H1 (cell line): Measurements from ENCODE around the gene ARMC9. TPM values are rescaled to one million over a fixed set of nuclear protein-coding genes. Genes with fewer than 3 reads are reported as not detected.

Experiments used
- CTCF ChIA-PET: fragments of 300-600 bp; sonication (Branson Sonifier 250); formaldehyde crosslinking; loops from one replicate; lab custom pipeline; 2021; ENCODE audit not compliant: partially characterized antibody; lab: Charles Lee
- POLR2A ChIA-PET: fragments of 300-600 bp; sonication (Branson Sonifier 250); formaldehyde crosslinking; loops from one replicate; lab custom pipeline; 2021; ENCODE audit warnings: inconsistent platforms; ENCODE audit not compliant: partially characterized antibody; lab: Charles Lee
- DNase-seq, 2 experiments: peaks; one replicate each; pipeline versions ENCODE4 v3.0.0 to v3.0.0-alpha.2; 2010 to 2022; ENCODE audit warnings: low spot score in 2 of 2, low read depth in 1 of 2, mixed read lengths in 1 of 2
- FAIRE-seq: peaks from 2 replicates; lab custom pipeline; 2011; peaks lifted over from hg19 to GRCh38; lab: Jason Lieb, UNC
- H2AFZ ChIP-seq: 2 replicates; pipeline ENCODE4 v1.8.1; 2012; ENCODE audit warnings: low read length, inconsistent platforms
- H2AK5ac ChIP-seq: 2 replicates; pipeline ENCODE4 v1.6.1; 2013; ENCODE audit warnings: low read depth, low read length
- H2BK120ac ChIP-seq: replicated peaks from 2 replicates; pipeline ENCODE3; 2013; ENCODE audit warnings: low read depth, low read length, inconsistent platforms
- H2BK12ac ChIP-seq: 2 replicates; pipeline ENCODE4 v1.6.1; 2013; ENCODE audit warnings: low read depth, low read length
- H2BK15ac ChIP-seq: 2 replicates; pipeline ENCODE4 v1.6.1; 2013; ENCODE audit warnings: low read length
- H2BK20ac ChIP-seq: 2 replicates; pipeline ENCODE4 v1.6.1; 2013; ENCODE audit warnings: low read length
- H2BK5ac ChIP-seq: 2 replicates; pipeline ENCODE4 v1.6.1; 2013; ENCODE audit warnings: low read depth, low read length
- H3K14ac ChIP-seq: 2 replicates; pipeline ENCODE4 v1.6.1; 2013; ENCODE audit warnings: inconsistent platforms; ENCODE audit not compliant: insufficient read length
- H3K18ac ChIP-seq: 2 replicates; pipeline ENCODE4 v1.6.1; 2013; ENCODE audit warnings: low read length; ENCODE audit errors: extremely low read depth
- H3K23ac ChIP-seq: 2 replicates; pipeline ENCODE4 v1.6.1; 2013; ENCODE audit warnings: inconsistent platforms; ENCODE audit not compliant: insufficient read length
- H3K23me2 ChIP-seq: 2 replicates; pipeline ENCODE4 v1.6.1; 2013; ENCODE audit warnings: low read depth, low read length
- H3K27ac ChIP-seq: 2 replicates; pipeline ENCODE4 v1.6.1; 2011; ENCODE audit warnings: low read depth, low read length, inconsistent platforms
- H3K27me3 ChIP-seq, 4 experiments: replicated peaks in 1 of 4; 1 replicate in 1 of 4; 2 replicates in 3 of 4; pipeline versions ENCODE4 v1.6.1 to v1.8.1; 2011 to 2013; ENCODE audit warnings: low read length in 3 of 4, mild to moderate bottlenecking in 3 of 4, inconsistent platforms in 2 of 4, mixed read lengths in 2 of 4, moderate library complexity in 1 of 4; ENCODE audit not compliant: control insufficient read depth in 3 of 4, insufficient read depth in 3 of 4; ENCODE audit errors: extremely low read depth in 1 of 4
- H3K36me3 ChIP-seq, 4 experiments: 2 replicates each; pipeline versions ENCODE4 v1.6.1 to v1.8.1; 2011 to 2013; ENCODE audit warnings: mild to moderate bottlenecking in 4 of 4, low read length in 3 of 4, moderate library complexity in 2 of 4, control low read depth in 1 of 4, inconsistent platforms in 1 of 4; ENCODE audit not compliant: insufficient read depth in 4 of 4, control insufficient read depth in 2 of 4
- H3K4ac ChIP-seq: replicated peaks from 2 replicates; pipeline ENCODE3; 2013; ENCODE audit warnings: low read length, low read depth, mixed read lengths, inconsistent platforms; ENCODE audit not compliant: insufficient read length
- H3K4me1 ChIP-seq, 4 experiments: replicated peaks in 1 of 4; 1 replicate in 1 of 4; 2 replicates in 3 of 4; pipeline versions ENCODE4 v1.6.1 to v1.8.1; 2011 to 2013; ENCODE audit warnings: low read length in 3 of 4, inconsistent platforms in 2 of 4, mixed read lengths in 1 of 4; ENCODE audit not compliant: insufficient read depth in 4 of 4, control insufficient read depth in 3 of 4
- H3K4me2 ChIP-seq, 2 experiments: 2 replicates each; pipeline versions ENCODE4 v1.6.1 to v1.8.1; 2011 to 2013; ENCODE audit warnings: low read depth in 2 of 2, low read length in 2 of 2, control low read depth in 1 of 2, inconsistent platforms in 1 of 2, mild to moderate bottlenecking in 1 of 2; ENCODE audit not compliant: insufficient read depth in 1 of 2
- H3K4me3 ChIP-seq, 4 experiments: fragments of 200-600, 300-600 bp in 1 of 4; sonication (generic), shearing (Covaris generic), sonication (Bioruptor Twin) in 1 of 4; 2 replicates each; pipeline versions ENCODE4 v1.5.1 to v1.8.1; 2011 to 2016; ENCODE audit warnings: low read length in 4 of 4, low read depth in 3 of 4, control low read depth in 2 of 4, inconsistent platforms in 2 of 4, mild to moderate bottlenecking in 2 of 4, mixed read lengths in 1 of 4, moderate library complexity in 1 of 4; ENCODE audit not compliant: insufficient read depth in 2 of 4; ENCODE audit errors: extremely low read depth in 1 of 4
- H3K56ac ChIP-seq: replicated peaks from 2 replicates; pipeline ENCODE3; 2013; ENCODE audit warnings: low read depth, mild to moderate bottlenecking, mixed read lengths, low read length, inconsistent platforms; ENCODE audit not compliant: insufficient read length
- H3K79me1 ChIP-seq: 2 replicates; pipeline ENCODE4 v1.6.1; 2013; ENCODE audit warnings: low read depth, low read length, control low read depth
- H3K79me2 ChIP-seq, 2 experiments: 2 replicates each; pipeline versions ENCODE4 v1.6.1 to v1.8.1; 2012 to 2013; ENCODE audit warnings: low read length in 2 of 2, mild to moderate bottlenecking in 2 of 2, inconsistent platforms in 1 of 2; ENCODE audit not compliant: insufficient read depth in 2 of 2, control insufficient read depth in 1 of 2
- H3K9ac ChIP-seq, 4 experiments: replicated peaks in 1 of 4; 1 replicate in 1 of 4; 2 replicates in 3 of 4; pipeline versions ENCODE4 v1.6.1 to v1.8.1; 2011 to 2013; ENCODE audit warnings: low read depth in 3 of 4, low read length in 3 of 4, control low read depth in 2 of 4, mild to moderate bottlenecking in 2 of 4, moderate library complexity in 2 of 4, inconsistent platforms in 1 of 4; ENCODE audit errors: extremely low read depth in 1 of 4
- H3K9me3 ChIP-seq, 2 experiments: 2 replicates each; pipeline versions ENCODE4 v1.6.1 to v1.8.1; 2012 to 2013; ENCODE audit warnings: mild to moderate bottlenecking in 2 of 2, moderate library complexity in 2 of 2, control low read depth in 1 of 2, inconsistent platforms in 1 of 2, low read depth in 1 of 2, low read length in 1 of 2, mixed read lengths in 1 of 2; ENCODE audit not compliant: insufficient read depth in 2 of 2
- H4K20me1 ChIP-seq, 2 experiments: replicated peaks in 1 of 2; 2 replicates each; pipeline versions ENCODE3 to v1.8.1; 2011 to 2013; ENCODE audit warnings: inconsistent platforms in 2 of 2, low read length in 2 of 2, mild to moderate bottlenecking in 1 of 2; ENCODE audit not compliant: insufficient read depth in 2 of 2, control insufficient read depth in 1 of 2
- H4K5ac ChIP-seq: 2 replicates; pipeline ENCODE4 v1.6.1; 2013; ENCODE audit warnings: low read length, low read depth, mixed read lengths, inconsistent platforms; ENCODE audit not compliant: insufficient read length
- H4K8ac ChIP-seq: 2 replicates; pipeline ENCODE4 v1.8.0; 2013; ENCODE audit warnings: mild to moderate bottlenecking, moderate library complexity, low read length, inconsistent platforms; ENCODE audit not compliant: insufficient read depth; ENCODE audit errors: extremely low read depth
- H4K91ac ChIP-seq: replicated peaks from 2 replicates; pipeline ENCODE3; 2013; ENCODE audit warnings: low read length, mixed read lengths, inconsistent platforms; ENCODE audit not compliant: insufficient read length
- CREB1 ChIP-seq: IDR thresholded peaks from 2 replicates; pipeline ENCODE4 v1.6.1; 2012; ENCODE audit warnings: inconsistent platforms
- CTBP2 ChIP-seq: IDR thresholded peaks from 2 replicates; pipeline ENCODE4 v1.7.0; 2011; ENCODE audit warnings: borderline replicate concordance, mild to moderate bottlenecking, moderate library complexity, mixed read lengths, low read length; ENCODE audit not compliant: insufficient read depth, insufficient read length
- FOSL1 ChIP-seq: IDR thresholded peaks from 2 replicates; pipeline ENCODE4 v1.6.1; 2011; ENCODE audit warnings: mild to moderate bottlenecking, low read depth, low read length, moderate library complexity; ENCODE audit not compliant: insufficient read depth
- KDM4A ChIP-seq: IDR thresholded peaks from one replicate; pipeline ENCODE4 v1.7.1; 2012; ENCODE audit warnings: low read depth, mild to moderate bottlenecking, moderate library complexity, low read length, inconsistent platforms; ENCODE audit not compliant: severe bottlenecking
- POLR2AphosphoS5 ChIP-seq: IDR thresholded peaks from 2 replicates; pipeline ENCODE4 v1.6.1; 2011; ENCODE audit warnings: low read depth, low read length
- RNF2 ChIP-seq: fragments of 200-900, 300-1000 bp; sonication (generic); IDR thresholded peaks from 2 replicates; pipeline ENCODE4 v1.7.1; 2016; ENCODE audit warnings: borderline replicate concordance, low read depth, mild to moderate bottlenecking, antibody characterized with exemption, low read length; ENCODE audit not compliant: poor library complexity, severe bottlenecking; ENCODE audit errors: missing control alignments
- RXRA ChIP-seq: IDR thresholded peaks from 2 replicates; pipeline ENCODE4 v1.6.1; 2011; ENCODE audit warnings: low read depth, mild to moderate bottlenecking, low read length, moderate library complexity; ENCODE audit not compliant: insufficient read depth
- SIRT6 ChIP-seq: IDR thresholded peaks from one replicate; pipeline ENCODE4 v1.7.1; 2012; ENCODE audit warnings: low read length, inconsistent platforms
- SP2 ChIP-seq: IDR thresholded peaks from 2 replicates; pipeline ENCODE4 v1.6.1; 2012; ENCODE audit warnings: mild to moderate bottlenecking, low read length, inconsistent platforms
- WGBS, 2 experiments: shearing (Covaris generic) in 1 of 2; methylation state at CpG; one replicate each; pipeline versions ENCODE4 v1.1.6 to v1.1.7; 2013 to 2015; ENCODE audit warnings: low lambda C conversion rate in 2 of 2, mixed read lengths in 2 of 2, inconsistent platforms in 1 of 2, low coverage in 1 of 2, missing lambda C conversion rate in 1 of 2; ENCODE audit not compliant: insufficient replicate concordance in 2 of 2, insufficient coverage in 1 of 2, insufficient read length in 1 of 2; ENCODE audit errors: extremely low coverage in 1 of 2, missing lambda C conversion rate in 1 of 2; 5-methylcytosine and 5-hydroxymethylcytosine counted together
- polyA plus RNA-seq, 7 experiments: library from polyadenylated mRNA; depleted of rRNA in 3 of 7; stranded (reverse) in 5 of 7; unstranded in 2 of 7; fragments of >200 nt in 5 of 7; fragments of 200-250 nt in 2 of 7; gene quantifications; 1 replicate in 5 of 7; 2 replicates in 1 of 7; 4 replicates in 1 of 7; pipeline versions ENCODE4 v1.2.1 to v1.2.3, GENCODE V29; 2011 to 2013; ENCODE audit warnings: missing spikeins in 2 of 7, mixed read lengths in 2 of 7
- total RNA-seq: library from RNA; stranded (reverse); fragmentation: NEBNext Ultra II Directional; extraction: Animal tissue kit (Norgen Biotek cat#: 25700); gene quantifications from 2 replicates; pipeline ENCODE4 v1.2.1, GENCODE V29; 2021
- TF ChIP-seq, protein P1 (sequence below), 3 experiments: IDR thresholded peaks; 1 replicate in 2 of 3; 2 replicates in 1 of 3; pipeline versions ENCODE4 v1.5.1 to v1.6.1; 2011; ENCODE audit warnings: low read length in 3 of 3, mild to moderate bottlenecking in 3 of 3, inconsistent platforms in 2 of 3, low read depth in 1 of 3, moderate library complexity in 1 of 3; ENCODE audit not compliant: insufficient read depth in 1 of 3; ENCODE audit errors: control extremely low read depth in 1 of 3

ARMC9 gene
- total and polyA plus RNA-seq, 2 of the 8 experiments (the other 6 are each of a cell fraction or from before 2014, with no cell fraction given), result 23.2 to 36.1 TPM

DNA sequence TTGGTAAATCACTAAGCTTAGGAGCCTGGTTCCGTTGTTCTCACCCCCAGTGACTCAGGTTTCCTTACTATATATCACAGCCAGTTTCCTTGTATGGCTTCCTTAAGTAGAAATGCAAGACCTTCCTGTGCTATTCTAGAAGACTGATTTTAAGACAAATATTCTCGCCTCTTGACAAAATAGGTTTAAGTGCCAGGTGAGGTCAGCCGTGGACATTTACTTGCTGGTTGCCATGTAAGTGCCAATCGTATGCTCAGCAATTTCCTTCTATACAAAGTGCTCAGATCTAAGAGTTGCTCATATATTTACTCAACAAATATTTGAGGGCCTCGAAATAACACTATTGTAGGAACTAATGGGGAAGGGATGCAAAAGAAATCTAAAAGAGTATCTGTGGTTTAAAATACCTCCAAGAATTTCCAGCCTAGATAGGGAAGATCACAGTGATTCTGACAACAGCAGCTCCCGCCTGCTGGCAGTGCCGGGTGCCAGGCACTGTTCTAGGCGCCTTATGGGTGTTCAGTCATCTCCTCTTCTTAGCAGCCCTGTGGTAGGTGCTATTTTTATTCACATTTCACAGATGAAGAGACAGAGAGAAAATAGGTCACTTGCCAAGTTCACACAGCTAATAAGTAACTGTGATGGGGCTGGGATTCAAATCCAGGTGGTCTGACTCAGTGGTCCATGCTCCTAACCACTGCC, 101.7 kb downstream of the ARMC9 start:
- POLR2A ChIA-PET, result interaction anchor here (0.7 to 1.0 kb wide), 3 partner anchors 17 to 88 kb away, joined by 3 read pairs; no protein-coding TSS in a partner anchor
- no peak overlapping the region for H3K4me2 ChIP-seq
- TF ChIP-seq CTBP2 (no peak), SIRT6 (no peak), KDM4A (no peak), POLR2AphosphoS5 (no peak), SP2 (no peak), CREB1 (no peak), RNF2 (no peak), RXRA (no peak), FOSL1 (no peak)
- TF ChIP-seq, protein P1, sequence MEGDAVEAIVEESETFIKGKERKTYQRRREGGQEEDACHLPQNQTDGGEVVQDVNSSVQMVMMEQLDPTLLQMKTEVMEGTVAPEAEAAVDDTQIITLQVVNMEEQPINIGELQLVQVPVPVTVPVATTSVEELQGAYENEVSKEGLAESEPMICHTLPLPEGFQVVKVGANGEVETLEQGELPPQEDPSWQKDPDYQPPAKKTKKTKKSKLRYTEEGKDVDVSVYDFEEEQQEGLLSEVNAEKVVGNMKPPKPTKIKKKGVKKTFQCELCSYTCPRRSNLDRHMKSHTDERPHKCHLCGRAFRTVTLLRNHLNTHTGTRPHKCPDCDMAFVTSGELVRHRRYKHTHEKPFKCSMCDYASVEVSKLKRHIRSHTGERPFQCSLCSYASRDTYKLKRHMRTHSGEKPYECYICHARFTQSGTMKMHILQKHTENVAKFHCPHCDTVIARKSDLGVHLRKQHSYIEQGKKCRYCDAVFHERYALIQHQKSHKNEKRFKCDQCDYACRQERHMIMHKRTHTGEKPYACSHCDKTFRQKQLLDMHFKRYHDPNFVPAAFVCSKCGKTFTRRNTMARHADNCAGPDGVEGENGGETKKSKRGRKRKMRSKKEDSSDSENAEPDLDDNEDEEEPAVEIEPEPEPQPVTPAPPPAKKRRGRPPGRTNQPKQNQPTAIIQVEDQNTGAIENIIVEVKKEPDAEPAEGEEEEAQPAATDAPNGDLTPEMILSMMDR (IDR thresholded peaks at IDR 0.05; ENCODE audit: control extremely low read depth in 1 of 3, insufficient read depth in 1 of 3, low read depth in 1 of 3, low read length in 3 of 3), result no peak

More for the DNA sequence above, 101.7 kb downstream of the ARMC9 start:
- Histone ChIP-seq H4K20me1 (no peaks in the 10 kb centered on the region), H2AFZ (no peak overlapping the region), H2BK5ac (no peak overlapping the region), H3K23me2 (no peaks in the 10 kb centered on the region), H3K27ac (no peak overlapping the region), H2BK15ac (no peak overlapping the region), H3K4me3 (no peak overlapping the region), H2AK5ac (no peak overlapping the region), H3K79me1 (no peaks in the 10 kb centered on the region), H3K4me1 (peaks cover 0 to 9% (median 3%) of the 10 kb centered on the region in 4 experiments; a peak in 2 of 7 replicates), H3K14ac (no peak overlapping the region), H3K18ac (no peak overlapping the region), H3K56ac (no peak overlapping the region), H4K5ac (no peak overlapping the region), H2BK120ac (no peak overlapping the region), H3K27me3 (no peaks in the 10 kb centered on the region), H3K23ac (no peak overlapping the region), H3K36me3 (0 out of 8 replicates have a peak, but pooled peaks cover 0 to 2% (median 0%) of the 10 kb centered on the region in 4 experiments), H4K91ac (no peak overlapping the region), H3K79me2 (no peaks in the 10 kb centered on the region), H3K4ac (no peak overlapping the region), H3K9ac (no peak overlapping the region), H2BK20ac (no peak overlapping the region), H2BK12ac (no peak overlapping the region), H4K8ac (no peak overlapping the region), H3K9me3 (no peaks in the 10 kb centered on the region)
- CTCF ChIA-PET, result interaction anchor here (0.7 to 4.9 kb wide), 18 partner anchors 8 to 152 kb away, joined by 3 to 28 read pairs (median 4); no protein-coding TSS in a partner anchor
- FAIRE-seq (no peak), DNase-seq (no peak)
- 86% methylated on average over 8 of the region's 8 CpGs; no CpG with 5 or more reads in 1 of the 2 experiments for WGBS, 2 experiments
